GM18858 (cell line): ENCODE measurements around the gene BRK1.
"Not testable (repeated sequence)": the region's sequence is repeated elsewhere in the genome, so short reads cannot be mapped to it uniquely, and the experiment has no call there.

Experiments used
- ATAC-seq: cut with Tn5 transposase; IDR thresholded peaks from one replicate; pipeline ENCODE4 v1.9.1; 2021; ENCODE audit not compliant: unreplicated experiment

Gene BRK1

GRCh38 chr3:10115326-10116137 lies at the start of gene BRK1:
Gene BRK1, plus strand, starts transcription at chr3:10115675. Its CDS starts 27 bp downstream, at chr3:10115702.
- ATAC-seq, result peak; percentile 95

- not testable (repeated sequence) for ATAC-seq
These were observed 45.4 kb upstream of the BRK1 start for GRCh38 chr3:10070077-10070476.

- ATAC-seq, result no peak
These were observed 40.8 kb upstream of the BRK1 start for GRCh38 chr3:10074666-10075065.

DNA sequence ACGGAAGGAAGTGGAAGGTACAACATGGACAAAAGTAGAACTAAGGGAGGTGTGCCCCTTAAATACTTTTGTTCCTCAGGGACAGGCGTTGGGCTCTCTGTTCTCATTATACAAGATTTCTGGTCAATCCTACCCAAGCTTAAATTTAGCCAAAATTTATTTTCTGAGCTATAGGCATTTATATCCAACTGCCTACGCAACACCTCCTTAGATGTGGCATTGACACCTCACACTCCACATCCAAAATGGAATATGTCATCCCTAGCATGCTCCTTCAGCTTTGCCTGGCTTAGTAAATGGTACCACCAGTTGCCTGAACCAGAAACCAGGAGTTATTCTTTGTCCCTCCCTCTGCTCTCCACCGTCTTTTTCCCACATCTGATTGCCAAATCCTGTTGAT lies 33.6 kb upstream of the BRK1 start:
- ATAC-seq, result no peak

- ATAC-seq, result no peak
These were observed 29.7 kb upstream of the BRK1 start for GRCh38 chr3:10085738-10086137.

- no peak for ATAC-seq
These were observed 27.2 kb upstream of the BRK1 start for GRCh38 chr3:10088256-10088655.

DNA sequence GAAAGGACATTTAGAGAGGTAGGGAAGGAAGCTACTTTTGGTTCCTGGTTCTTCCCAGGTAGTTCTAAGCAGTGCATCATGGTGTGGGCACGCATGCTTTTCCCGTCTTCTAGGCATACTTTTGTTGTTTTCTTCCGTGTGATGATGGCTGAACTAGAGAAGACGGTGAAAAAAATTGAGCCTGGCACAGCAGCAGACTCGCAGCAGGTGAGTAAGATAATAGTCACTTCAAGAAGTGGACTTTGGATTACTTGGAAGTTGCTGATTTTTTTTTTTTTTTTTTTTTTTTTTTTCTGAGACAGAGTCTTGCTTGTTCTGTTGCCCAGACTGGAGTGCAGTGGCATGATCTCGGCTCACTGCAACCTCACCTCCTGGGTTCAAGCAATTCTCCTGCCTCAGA lies 25.3 kb upstream of the BRK1 start:
- no peak for ATAC-seq

DNA sequence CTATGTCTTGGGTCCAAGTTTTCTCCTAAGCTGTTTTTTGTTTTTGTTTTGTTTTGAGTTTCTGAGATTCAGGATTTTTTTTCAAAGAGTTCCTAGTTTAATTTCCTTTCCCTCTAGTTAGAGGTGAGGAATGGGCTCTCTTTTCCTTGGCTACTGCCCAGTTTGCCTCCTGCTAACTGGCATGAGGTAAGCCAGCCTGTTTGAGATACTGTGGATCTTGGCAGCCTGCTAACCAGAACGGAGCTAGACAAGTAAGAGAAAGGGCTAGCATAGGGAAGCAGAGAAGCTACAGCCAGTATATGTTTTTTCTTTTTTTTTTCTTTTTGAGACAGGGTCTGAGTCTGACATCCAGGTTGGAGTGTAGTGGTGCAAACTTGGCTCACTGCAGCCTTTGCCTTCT lies 24.7 kb upstream of the BRK1 start:
- not testable (repeated sequence) for ATAC-seq

GRCh38 chr3:10091387-10091786 lies 24.1 kb upstream of the BRK1 start:
- ATAC-seq, result not testable (repeated sequence)

- ATAC-seq, result no peak
These were observed 21.8 kb upstream of the BRK1 start for GRCh38 chr3:10093678-10094077.

- no peak for ATAC-seq
These were observed 16.4 kb upstream of the BRK1 start for GRCh38 chr3:10099041-10099440.

- ATAC-seq, result no peak
These were observed 8.6 kb upstream of the BRK1 start for GRCh38 chr3:10106919-10107318.

DNA sequence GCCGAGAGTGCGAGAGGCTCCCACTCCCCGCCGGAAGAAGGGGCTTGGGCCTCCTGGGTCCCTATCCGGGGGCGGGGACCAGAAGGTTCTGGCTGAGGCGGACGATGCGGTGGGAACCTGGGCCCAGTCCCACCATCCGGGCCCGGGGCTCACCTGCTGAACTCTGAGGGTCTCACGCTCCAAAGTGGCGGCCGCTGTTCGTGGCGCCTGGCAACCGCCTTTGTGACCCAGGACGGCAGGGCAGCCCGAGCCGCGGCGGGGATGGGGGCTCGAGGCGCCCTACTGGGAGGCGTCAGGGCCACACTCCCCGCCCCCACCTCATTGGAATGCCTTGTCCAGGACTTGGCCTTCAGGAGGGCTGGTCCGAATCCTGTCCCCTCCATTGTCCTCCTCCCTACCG lies 7.4 kb upstream of the BRK1 start, which contains the start of gene FANCD2OS:
FANCD2OS (minus strand) TSS at position 165 of the 400 bp plus-strand sequence. CDS start 3,481 bp downstream, outside the sequence.
- no peak for ATAC-seq

- ATAC-seq, result peak; percentile 7
These were observed 624 bp downstream of the BRK1 start for GRCh38 chr3:10116138-10116460.

DNA sequence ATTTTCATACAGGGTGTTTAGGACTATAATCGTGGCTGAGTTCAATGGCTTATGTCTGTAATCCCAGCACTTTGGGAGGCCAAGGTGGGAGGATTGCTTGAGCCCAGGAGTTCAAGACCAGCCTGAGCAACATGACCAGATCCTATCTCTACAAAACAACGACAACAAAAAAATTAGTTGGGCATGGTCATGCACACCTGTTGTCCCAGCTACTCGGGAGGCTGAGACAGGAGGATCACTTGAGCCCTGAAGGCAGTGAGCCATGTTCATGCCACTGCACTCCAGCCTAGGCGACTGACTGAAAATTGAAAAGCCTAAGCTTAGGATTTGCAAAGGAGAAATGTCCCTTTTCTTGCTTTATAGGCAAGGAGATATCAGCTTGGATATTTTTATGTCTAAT lies 1.5 kb downstream of the BRK1 start:
- no peak for ATAC-seq

GRCh38 chr3:10119376-10119775 lies 3.9 kb downstream of the BRK1 start:
- ATAC-seq, result no peak

GRCh38 chr3:10121064-10121463 lies 5.6 kb downstream of the BRK1 start:
- no peak for ATAC-seq

DNA sequence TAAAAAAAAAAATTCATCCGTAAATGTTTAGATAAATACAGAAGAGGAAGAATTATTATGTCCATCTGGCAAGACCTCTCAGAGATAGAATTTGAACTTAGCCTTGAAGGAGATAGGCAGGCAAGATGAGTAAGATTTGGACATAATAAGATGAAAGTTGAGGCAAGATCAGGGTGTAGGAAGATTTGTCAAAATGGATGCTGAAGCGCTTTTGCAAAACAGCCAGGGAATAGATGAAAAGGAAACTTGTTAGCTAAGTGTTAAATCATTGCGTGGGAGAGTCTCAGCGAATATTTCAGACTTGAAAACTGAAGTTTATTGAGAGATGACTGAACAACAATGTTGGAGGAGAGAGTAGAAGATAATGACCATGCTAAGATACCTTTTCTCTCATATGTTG lies 7.2 kb downstream of the BRK1 start:
- no peak for ATAC-seq

DNA sequence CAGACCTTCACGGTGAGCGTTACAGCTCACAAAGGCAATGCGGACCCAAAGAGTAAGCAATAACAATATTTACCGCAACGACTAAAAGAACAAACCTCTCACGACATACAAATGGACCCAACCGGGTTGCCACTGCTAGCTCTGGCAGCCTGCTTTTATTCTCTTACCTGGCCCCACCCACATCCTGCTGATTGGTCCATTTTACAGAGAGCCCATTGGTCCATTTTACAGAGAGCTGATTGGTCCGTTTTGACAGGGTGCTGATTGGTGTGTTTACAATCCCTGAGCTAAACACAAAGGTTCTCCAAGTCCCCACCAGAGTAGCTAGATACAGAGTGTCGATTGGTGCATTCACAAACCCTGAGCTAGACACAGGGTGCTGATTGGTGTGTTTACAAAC lies 20.4 kb downstream of the BRK1 start:
- not testable (repeated sequence) for ATAC-seq

GRCh38 chr3:10136426-10137005 lies 21.0 kb downstream of the BRK1 start:
- ATAC-seq, result no peak

GRCh38 chr3:10137178-10137577 lies 21.7 kb downstream of the BRK1 start:
- no peak for ATAC-seq

DNA sequence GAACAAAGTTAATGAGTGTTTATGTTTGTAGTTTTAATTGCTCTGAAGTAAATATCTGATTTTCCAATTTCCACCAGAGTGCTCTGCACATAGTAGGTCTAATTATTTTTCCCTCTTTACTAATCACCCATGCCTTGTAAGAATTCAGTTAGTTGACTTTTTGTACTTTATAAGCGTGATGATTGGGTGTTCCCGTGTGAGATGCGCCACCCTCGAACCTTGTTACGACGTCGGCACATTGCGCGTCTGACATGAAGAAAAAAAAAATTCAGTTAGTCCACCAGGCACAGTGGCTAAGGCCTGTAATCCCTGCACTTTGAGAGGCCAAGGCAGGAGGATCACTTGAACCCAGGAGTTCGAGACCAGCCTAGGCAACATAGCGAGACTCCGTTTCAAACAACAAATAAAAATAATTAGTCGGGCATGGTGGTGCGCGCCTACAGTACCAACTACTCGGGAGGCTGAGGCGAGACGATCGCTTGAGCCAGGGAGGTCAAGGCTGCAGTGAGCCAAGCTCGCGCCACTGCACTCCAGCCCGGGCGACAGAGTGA lies 25.6 kb downstream of the BRK1 start:
- no peak for ATAC-seq
